Erythroblast (primary cell): Measurements from ENCODE around the gene ETV2.

Experiments
- DNase-seq, 2 experiments: peaks; one replicate each; lab custom pipeline; 2025; lab: John Stamatoyannopoulos, UW
- GATA1 ChIP-seq: IDR thresholded peaks from 2 replicates; pipeline ENCODE4 v1.6.1; 2011; ENCODE audit warnings: low read depth, mild to moderate bottlenecking, control low read depth, low read length, moderate library complexity
- POLR2A ChIP-seq: IDR thresholded peaks from 2 replicates; pipeline ENCODE4 v1.6.1; 2011; ENCODE audit warnings: mild to moderate bottlenecking, low read length

ETV2 gene

GRCh38 chr19:35615036-35615435 is 26.5 kb upstream of the ETV2 start:
- no peak for TF ChIP-seq GATA1
- no peak for TF ChIP-seq POLR2A
- DNase-seq: no peak

GRCh38 chr19:35618857-35619256 is 22.7 kb upstream of the ETV2 start:
- TF ChIP-seq POLR2A (no peak), GATA1 (no peak)
- DNase-seq: no peak

GRCh38 chr19:35619290-35619923 is 22.1 kb upstream of the ETV2 start:
- TF ChIP-seq GATA1 (no peak), POLR2A (no peak)

DNA sequence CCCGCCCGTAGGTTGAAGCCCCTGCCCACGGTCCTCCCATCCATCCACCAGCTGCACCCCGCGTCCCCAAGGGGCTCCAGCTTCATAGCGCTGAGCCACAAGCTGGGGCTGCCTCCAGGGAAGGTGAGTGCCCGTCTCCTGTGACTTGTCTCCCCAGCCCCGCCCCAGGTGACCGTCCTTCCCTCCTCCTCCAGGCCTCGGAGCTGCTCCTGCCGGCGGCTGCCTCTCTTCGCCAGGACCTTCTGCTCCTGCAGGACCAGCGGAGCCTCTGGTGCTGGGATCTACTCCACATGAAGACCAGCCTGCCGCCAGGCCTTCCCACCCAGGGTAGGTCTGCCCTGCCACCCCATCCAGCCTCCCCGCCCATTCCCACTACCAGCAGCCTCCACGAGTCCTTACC is 21.5 kb upstream of the ETV2 start:
- TF ChIP-seq POLR2A: no peak
- no peak for TF ChIP-seq GATA1
- DNase-seq: no peak

More at GRCh38 chr19:35619290-35619923, 22.1 kb upstream of the ETV2 start:
- no peak for DNase-seq

DNA sequence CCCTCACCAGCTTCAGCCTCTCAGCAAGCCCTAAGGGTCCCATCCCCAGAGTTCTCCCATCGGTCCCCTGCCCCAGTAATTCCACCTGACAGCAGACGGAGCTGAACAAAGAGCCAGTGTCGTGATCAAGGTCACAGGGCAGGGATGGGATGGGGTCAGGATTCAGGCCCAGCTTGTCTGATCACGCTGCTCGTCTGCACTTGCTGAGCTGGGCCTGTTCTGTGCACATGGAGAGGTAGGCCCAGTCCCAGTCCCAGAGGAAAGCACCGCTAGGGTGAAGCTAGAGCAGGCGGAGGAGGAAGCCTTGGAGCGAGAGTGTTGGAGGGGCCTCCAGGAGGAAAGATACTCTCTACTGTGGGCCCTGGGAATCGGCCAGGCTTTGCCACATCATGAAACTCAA is 19.8 kb upstream of the ETV2 start:
- TF ChIP-seq GATA1 (no peak), POLR2A (no peak)
- no peak for DNase-seq

GRCh38 chr19:35622750-35623149 is 18.8 kb upstream of the ETV2 start:
- no peak for DNase-seq
- TF ChIP-seq GATA1 (no peak), POLR2A (no peak)

GRCh38 chr19:35623327-35624010 is 18.1 kb upstream of the ETV2 start:
- TF ChIP-seq POLR2A: no peak
- no peak for TF ChIP-seq GATA1

DNA sequence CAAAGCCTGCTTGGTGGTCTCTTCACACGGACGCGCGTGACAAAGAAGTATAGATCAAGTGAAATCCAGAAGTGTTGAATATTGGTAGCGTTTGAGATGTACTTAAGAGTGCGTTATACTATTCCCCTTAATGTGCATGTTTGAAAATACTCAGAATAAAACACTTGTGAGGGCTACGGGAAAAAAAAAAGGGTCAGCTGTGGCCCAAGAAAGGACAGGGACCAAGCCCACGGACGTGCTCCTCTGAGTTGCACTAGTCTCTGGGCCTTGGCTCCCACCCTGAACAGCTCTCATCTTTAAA is 13.3 kb upstream of the ETV2 start:
- no peak for TF ChIP-seq POLR2A
- TF ChIP-seq GATA1: no peak
- DNase-seq: no peak

More at GRCh38 chr19:35623327-35624010, 18.1 kb upstream of the ETV2 start:
- no peak for DNase-seq

- TF ChIP-seq GATA1 (no peak), POLR2A (peak; percentile 89)
- DNase-seq: peak; percentile 99
Measured at GRCh38 chr19:35628565-35629331, 12.8 kb upstream of the ETV2 start, which contains the start of gene RBM42. RBM42 (plus strand) TSS chr19:35629036; CDS start chr19:35629154, 118 bp downstream.

- no peak for TF ChIP-seq GATA1
- TF ChIP-seq POLR2A: no peak
- peak; percentile 44 to 63 for DNase-seq
Measured at GRCh38 chr19:35629332-35629633, 12.3 kb upstream of the ETV2 start.

- DNase-seq: no peak
- TF ChIP-seq GATA1 (no peak), POLR2A (no peak)
Measured at GRCh38 chr19:35633727-35634440, 7.7 kb upstream of the ETV2 start.

- TF ChIP-seq GATA1: no peak
- TF ChIP-seq POLR2A: no peak
- no peak for DNase-seq
Measured at GRCh38 chr19:35636651-35637050, 4.9 kb upstream of the ETV2 start.

DNA sequence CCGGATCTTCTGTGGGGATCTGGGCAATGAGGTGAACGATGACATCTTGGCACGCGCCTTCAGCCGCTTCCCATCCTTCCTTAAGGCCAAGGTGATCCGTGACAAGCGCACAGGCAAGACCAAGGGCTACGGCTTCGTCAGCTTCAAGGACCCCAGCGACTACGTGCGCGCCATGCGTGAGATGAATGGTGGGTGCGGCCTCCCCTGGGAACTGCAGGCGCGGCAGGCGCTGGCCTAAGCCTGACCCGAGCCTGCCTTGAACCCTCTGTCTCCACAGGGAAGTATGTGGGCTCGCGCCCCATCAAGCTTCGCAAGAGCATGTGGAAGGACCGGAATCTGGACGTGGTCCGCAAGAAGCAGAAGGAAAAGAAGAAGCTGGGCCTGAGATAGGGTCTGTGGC is 4.4 kb upstream of the ETV2 start:
- no peak for TF ChIP-seq GATA1
- TF ChIP-seq POLR2A: no peak
- DNase-seq: no peak

DNA sequence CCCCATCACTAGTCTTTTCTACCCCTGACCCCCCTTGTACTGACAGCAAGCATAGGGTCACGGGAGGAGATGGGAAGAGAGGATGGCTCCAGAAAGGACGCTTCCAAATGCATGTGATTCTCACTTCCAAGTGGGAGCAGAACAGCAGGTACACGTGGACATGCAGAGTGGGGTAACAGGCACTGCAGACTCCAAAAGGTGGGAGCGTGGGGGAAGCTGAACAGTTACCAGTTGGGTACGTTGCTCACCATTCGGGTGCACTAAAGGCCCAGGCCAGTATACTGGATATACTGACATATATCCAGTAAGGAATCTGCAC is 2.3 kb upstream of the ETV2 start:
- DNase-seq: no peak

More for the DNA sequence above, 2.3 kb upstream of the ETV2 start:
- TF ChIP-seq GATA1: no peak
- no peak for TF ChIP-seq POLR2A
